ENCODE measurements around the gene HRH2.

The HRH2 gene

GRCh38 chr5:175681045-175681967 is 23.4 kb downstream of the HRH2 start:
- TF ChIP-seq TAF1 (IDR thresholded peaks at IDR 0.05; ENCODE audit: low read depth, low read length), result no peak
- TF ChIP-seq SPI1 (IDR thresholded peaks at IDR 0.05; ENCODE audit: low read depth, low read length), result no peak
- no peak for TF ChIP-seq POU2F2 (IDR thresholded peaks at IDR 0.05; ENCODE audit: low read depth, low read length)
- no peak for TF ChIP-seq PAX5 (IDR thresholded peaks at IDR 0.05; ENCODE audit: insufficient read depth, low read length, severe bottlenecking)
- no peak for TF ChIP-seq POLR2AphosphoS5 (IDR thresholded peaks at IDR 0.05; ENCODE audit: low read depth, low read length)
- TF ChIP-seq POLR2A (IDR thresholded peaks at IDR 0.05; ENCODE audit: low read depth, low read length), result no peak
- DNase-seq (ENCODE audit: insufficient read length, low spot score) (no peak), FAIRE-seq (no peak)

GRCh38 chr5:175681968-175682340 is 24.1 kb downstream of the HRH2 start:
- no peak for FAIRE-seq
- DNase-seq (ENCODE audit: insufficient read length, low spot score), result no peak
- no peak for TF ChIP-seq POU2F2 (IDR thresholded peaks at IDR 0.05; ENCODE audit: low read depth, low read length)
- TF ChIP-seq PAX5 (IDR thresholded peaks at IDR 0.05; ENCODE audit: insufficient read depth, low read length, severe bottlenecking), result no peak
- no peak for TF ChIP-seq SPI1 (IDR thresholded peaks at IDR 0.05; ENCODE audit: low read depth, low read length)
- TF ChIP-seq POLR2AphosphoS5 (IDR thresholded peaks at IDR 0.05; ENCODE audit: low read depth, low read length), result no peak
- TF ChIP-seq TAF1 (IDR thresholded peaks at IDR 0.05; ENCODE audit: low read depth, low read length), result no peak
- TF ChIP-seq POLR2A (IDR thresholded peaks at IDR 0.05; ENCODE audit: low read depth, low read length), result no peak

GRCh38 chr5:175682664-175683063 is 24.8 kb downstream of the HRH2 start:
- no peak for DNase-seq (ENCODE audit: insufficient read length, low spot score)
- no peak for TF ChIP-seq POU2F2 (IDR thresholded peaks at IDR 0.05; ENCODE audit: low read depth, low read length)
- no peak for TF ChIP-seq SPI1 (IDR thresholded peaks at IDR 0.05; ENCODE audit: low read depth, low read length)
- no peak for TF ChIP-seq TAF1 (IDR thresholded peaks at IDR 0.05; ENCODE audit: low read depth, low read length)
- TF ChIP-seq POLR2A (IDR thresholded peaks at IDR 0.05; ENCODE audit: low read depth, low read length), result no peak
- TF ChIP-seq POLR2AphosphoS5 (IDR thresholded peaks at IDR 0.05; ENCODE audit: low read depth, low read length), result no peak
- TF ChIP-seq PAX5 (IDR thresholded peaks at IDR 0.05; ENCODE audit: insufficient read depth, low read length, severe bottlenecking), result no peak
- FAIRE-seq, result no peak

GRCh38 chr5:175683231-175683630 is 25.4 kb downstream of the HRH2 start:
- TF ChIP-seq PAX5 (IDR thresholded peaks at IDR 0.05; ENCODE audit: insufficient read depth, low read length, severe bottlenecking) (no peak), TAF1 (IDR thresholded peaks at IDR 0.05; ENCODE audit: low read depth, low read length) (no peak), POLR2AphosphoS5 (IDR thresholded peaks at IDR 0.05; ENCODE audit: low read depth, low read length) (no peak), POLR2A (IDR thresholded peaks at IDR 0.05; ENCODE audit: low read depth, low read length) (no peak), POU2F2 (IDR thresholded peaks at IDR 0.05; ENCODE audit: low read depth, low read length) (no peak), SPI1 (IDR thresholded peaks at IDR 0.05; ENCODE audit: low read depth, low read length) (no peak)
- no peak for FAIRE-seq

GRCh38 chr5:175683921-175684320 is 26.1 kb downstream of the HRH2 start:
- FAIRE-seq, result no peak
- TF ChIP-seq SPI1 (IDR thresholded peaks at IDR 0.05; ENCODE audit: low read depth, low read length), result no peak
- no peak for TF ChIP-seq POLR2A (IDR thresholded peaks at IDR 0.05; ENCODE audit: low read depth, low read length)
- TF ChIP-seq POLR2AphosphoS5 (IDR thresholded peaks at IDR 0.05; ENCODE audit: low read depth, low read length), result no peak
- no peak for TF ChIP-seq POU2F2 (IDR thresholded peaks at IDR 0.05; ENCODE audit: low read depth, low read length)
- TF ChIP-seq TAF1 (IDR thresholded peaks at IDR 0.05; ENCODE audit: low read depth, low read length), result no peak
- TF ChIP-seq PAX5 (IDR thresholded peaks at IDR 0.05; ENCODE audit: insufficient read depth, low read length, severe bottlenecking), result no peak
- no peak for DNase-seq (ENCODE audit: insufficient read length, low spot score)

More at GRCh38 chr5:175683231-175683630, 25.4 kb downstream of the HRH2 start:
- no peak for DNase-seq (ENCODE audit: insufficient read length, low spot score)

- no peak for TF ChIP-seq POU2F2 (IDR thresholded peaks at IDR 0.05; ENCODE audit: low read depth, low read length)
- TF ChIP-seq TAF1 (IDR thresholded peaks at IDR 0.05; ENCODE audit: low read depth, low read length), result no peak
- no peak for TF ChIP-seq PAX5 (IDR thresholded peaks at IDR 0.05; ENCODE audit: insufficient read depth, low read length, severe bottlenecking)
- FAIRE-seq (no peak), DNase-seq (ENCODE audit: insufficient read length, low spot score) (no peak)
Observed at GRCh38 chr5:175684931-175685330, 27.1 kb downstream of the HRH2 start.

GRCh38 chr5:175685701-175686350 is 28.0 kb downstream of the HRH2 start:
- FAIRE-seq, result no peak
- TF ChIP-seq TAF1 (IDR thresholded peaks at IDR 0.05; ENCODE audit: low read depth, low read length) (no peak), POU2F2 (IDR thresholded peaks at IDR 0.05; ENCODE audit: low read depth, low read length) (no peak)
- DNase-seq (ENCODE audit: insufficient read length, low spot score), result no peak

GRCh38 chr5:175686396-175686795 is 28.5 kb downstream of the HRH2 start:
- FAIRE-seq (no peak), DNase-seq (ENCODE audit: insufficient read length, low spot score) (no peak)
- TF ChIP-seq POLR2A (IDR thresholded peaks at IDR 0.05; ENCODE audit: low read depth, low read length), result no peak
- TF ChIP-seq TAF1 (IDR thresholded peaks at IDR 0.05; ENCODE audit: low read depth, low read length), result no peak
- no peak for TF ChIP-seq PAX5 (IDR thresholded peaks at IDR 0.05; ENCODE audit: insufficient read depth, low read length, severe bottlenecking)
- TF ChIP-seq SPI1 (IDR thresholded peaks at IDR 0.05; ENCODE audit: low read depth, low read length), result no peak
- TF ChIP-seq POLR2AphosphoS5 (IDR thresholded peaks at IDR 0.05; ENCODE audit: low read depth, low read length), result no peak
- no peak for TF ChIP-seq POU2F2 (IDR thresholded peaks at IDR 0.05; ENCODE audit: low read depth, low read length)

- no peak for FAIRE-seq
- TF ChIP-seq POLR2A (IDR thresholded peaks at IDR 0.05; ENCODE audit: low read depth, low read length) (no peak), TAF1 (IDR thresholded peaks at IDR 0.05; ENCODE audit: low read depth, low read length) (no peak), POU2F2 (IDR thresholded peaks at IDR 0.05; ENCODE audit: low read depth, low read length) (no peak), POLR2AphosphoS5 (IDR thresholded peaks at IDR 0.05; ENCODE audit: low read depth, low read length) (no peak), SPI1 (IDR thresholded peaks at IDR 0.05; ENCODE audit: low read depth, low read length) (no peak), PAX5 (IDR thresholded peaks at IDR 0.05; ENCODE audit: insufficient read depth, low read length, severe bottlenecking) (no peak)
- DNase-seq (ENCODE audit: insufficient read length, low spot score), result no peak
Observed at GRCh38 chr5:175686826-175687225, 29.0 kb downstream of the HRH2 start.
